OCI-LY3 (cell line): ENCODE results near the gene PSG7.
"Not testable (repeated sequence)": the region's sequence is repeated elsewhere in the genome, so short reads cannot be mapped to it uniquely, and the experiment has no call there.

Experiments used
- CTCF ChIP-seq: fragments of 200-600, 300-600 bp; sonication (generic); IDR thresholded peaks from 2 replicates; pipeline ENCODE4 v1.5.1; 2014; ENCODE audit warnings: antibody characterized with exemption, low read length, low read depth
- EZH2phosphoT487 ChIP-seq: fragments of 200-600 bp; shearing (Covaris generic); IDR thresholded peaks from 2 replicates; pipeline ENCODE4 v1.6.1; 2018; ENCODE audit warnings: antibody characterized with exemption, mixed run types, low read depth

GRCh38 chr19:42932485-42933101 is 4.4 kb downstream of the PSG7 start:
- not testable (repeated sequence) for TF ChIP-seq CTCF, EZH2phosphoT487
